Activated CD4-positive, alpha-beta T cell treated with anti-CD3 and anti-CD28 coated beads, Interleukin-2, amount 50 U/mL, for 48 hours (primary cell): ENCODE results near the gene C4orf50.
"Not testable (repeated sequence)": the region's sequence is repeated elsewhere in the genome, so short reads cannot be mapped to it uniquely, and the experiment has no call there.

ENCODE experiments used
- DNase-seq, 2 experiments: peaks; one replicate each; pipeline ENCODE4 v3.0.0-alpha.2; 2020

C4orf50 gene

DNA sequence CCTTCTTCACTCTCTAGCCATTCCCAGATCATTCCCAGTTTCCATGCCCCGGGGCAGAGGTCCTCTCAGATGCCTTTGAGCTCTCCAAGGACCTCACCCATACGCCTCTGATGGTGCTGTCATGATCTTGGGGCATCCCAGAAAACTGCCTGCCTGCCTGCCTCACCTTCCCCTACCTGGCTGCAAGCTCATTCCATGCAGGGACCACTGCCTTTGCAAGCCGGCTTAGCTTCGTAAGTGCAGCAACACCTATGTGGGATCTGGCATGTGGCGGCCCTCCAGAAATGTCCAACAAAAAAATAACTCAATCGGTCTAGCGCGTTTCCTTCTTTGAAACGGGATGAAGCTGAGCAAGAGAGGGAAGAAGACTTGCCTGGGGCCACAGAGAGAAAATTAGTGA lies 53.0 kb downstream of the C4orf50 start:
- DNase-seq = no peak

GRCh38 chr4:5964030-5964429 lies 54.2 kb downstream of the C4orf50 start:
- no peak for DNase-seq

GRCh38 chr4:5963611-5964010 lies 54.6 kb downstream of the C4orf50 start:
- DNase-seq = no peak

GRCh38 chr4:5962416-5962815 lies 55.8 kb downstream of the C4orf50 start:
- no peak for DNase-seq

- no peak for DNase-seq
Observed at GRCh38 chr4:5960252-5960880, 57.9 kb downstream of the C4orf50 start.

DNA sequence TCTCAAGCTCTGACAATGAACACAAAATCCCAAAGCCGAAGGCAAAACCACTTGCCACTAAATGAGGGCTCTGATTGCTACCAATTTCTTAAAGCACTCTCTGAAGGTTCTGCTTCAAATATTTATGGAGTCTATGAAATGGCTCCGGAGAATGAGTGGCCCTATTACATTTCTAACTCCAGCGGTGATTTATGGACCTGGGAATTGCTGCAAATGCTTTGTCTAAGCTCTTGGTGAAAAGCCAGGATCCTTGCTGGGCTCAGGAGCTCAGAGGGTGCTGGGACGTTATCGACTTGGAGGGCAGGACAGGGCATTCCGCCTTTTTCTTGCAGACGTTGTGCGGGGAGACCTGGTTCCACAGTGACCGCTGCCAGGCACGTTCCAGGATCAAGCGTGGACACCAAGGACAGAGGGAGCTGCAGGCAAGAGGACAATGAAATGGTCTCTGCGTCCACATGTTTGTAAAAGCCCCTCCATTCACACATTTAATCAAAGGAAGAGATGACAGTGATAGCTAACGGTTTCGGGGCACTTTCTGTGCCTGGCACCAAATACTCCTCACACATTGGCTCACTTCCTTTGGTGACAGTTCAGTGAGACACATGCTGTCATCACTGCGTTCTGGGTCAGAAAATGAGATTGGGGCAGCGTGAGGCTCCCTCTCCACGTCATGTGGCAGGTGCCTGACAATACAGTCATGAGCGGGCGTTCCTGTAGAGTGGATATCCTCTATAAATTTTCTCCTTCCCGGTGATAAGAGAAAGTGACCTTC lies 58.8 kb downstream of the C4orf50 start:
- DNase-seq = no peak

- DNase-seq = no peak
Observed at GRCh38 chr4:5958199-5958735, 60.0 kb downstream of the C4orf50 start.

GRCh38 chr4:5957076-5957475 lies 61.2 kb downstream of the C4orf50 start:
- DNase-seq = no peak

GRCh38 chr4:5956285-5957021 lies 61.8 kb downstream of the C4orf50 start:
- DNase-seq = no peak

DNA sequence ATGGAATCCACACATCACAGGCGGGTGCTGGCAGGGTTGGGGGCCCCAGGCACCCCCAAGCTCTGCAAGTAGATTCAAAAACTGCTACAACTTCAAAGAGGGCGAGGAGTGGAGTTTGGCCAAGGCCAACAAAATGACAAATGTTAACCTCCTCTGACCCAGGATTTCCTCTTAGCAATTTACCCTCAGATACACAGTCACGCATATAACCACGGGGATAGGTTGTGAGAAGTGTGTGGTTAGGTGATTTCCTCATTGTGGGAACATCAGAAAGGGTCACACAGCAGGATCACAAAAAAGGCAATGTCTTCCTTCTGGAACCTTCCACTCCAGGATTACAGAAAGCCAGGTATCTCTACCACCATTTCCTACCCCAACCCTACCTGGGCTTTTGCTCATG lies 62.4 kb downstream of the C4orf50 start:
- no peak for DNase-seq

DNA sequence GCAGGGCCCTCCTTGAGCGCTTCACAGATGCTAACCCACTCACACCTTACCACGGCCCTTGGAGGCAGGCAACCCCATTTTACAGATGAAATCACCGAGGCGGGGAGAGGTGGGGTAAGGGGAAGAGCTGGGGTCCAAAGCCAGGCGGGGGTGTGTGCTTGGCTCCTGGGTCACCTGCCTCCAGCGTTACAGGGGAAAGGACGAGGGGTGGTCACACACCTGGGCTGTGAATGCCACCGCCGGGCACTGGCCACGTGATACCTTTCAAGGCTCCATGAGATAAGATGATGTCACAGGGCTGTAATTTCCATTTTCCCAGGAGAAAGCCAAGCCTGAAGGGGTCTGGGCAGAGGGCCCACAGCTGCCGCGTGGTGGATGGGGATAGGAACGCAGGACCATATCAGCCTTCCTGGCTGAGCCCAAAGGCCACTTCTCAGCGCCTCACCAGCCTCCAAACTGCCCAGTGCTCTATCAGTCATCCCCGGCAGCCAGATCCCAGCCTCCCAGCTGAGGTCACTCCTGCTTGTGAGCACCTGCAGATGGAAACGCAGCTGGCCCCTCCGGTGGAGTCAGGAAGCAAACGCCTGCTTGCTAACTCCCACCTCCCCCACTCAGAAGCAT lies 62.9 kb downstream of the C4orf50 start:
- DNase-seq = no peak

DNA sequence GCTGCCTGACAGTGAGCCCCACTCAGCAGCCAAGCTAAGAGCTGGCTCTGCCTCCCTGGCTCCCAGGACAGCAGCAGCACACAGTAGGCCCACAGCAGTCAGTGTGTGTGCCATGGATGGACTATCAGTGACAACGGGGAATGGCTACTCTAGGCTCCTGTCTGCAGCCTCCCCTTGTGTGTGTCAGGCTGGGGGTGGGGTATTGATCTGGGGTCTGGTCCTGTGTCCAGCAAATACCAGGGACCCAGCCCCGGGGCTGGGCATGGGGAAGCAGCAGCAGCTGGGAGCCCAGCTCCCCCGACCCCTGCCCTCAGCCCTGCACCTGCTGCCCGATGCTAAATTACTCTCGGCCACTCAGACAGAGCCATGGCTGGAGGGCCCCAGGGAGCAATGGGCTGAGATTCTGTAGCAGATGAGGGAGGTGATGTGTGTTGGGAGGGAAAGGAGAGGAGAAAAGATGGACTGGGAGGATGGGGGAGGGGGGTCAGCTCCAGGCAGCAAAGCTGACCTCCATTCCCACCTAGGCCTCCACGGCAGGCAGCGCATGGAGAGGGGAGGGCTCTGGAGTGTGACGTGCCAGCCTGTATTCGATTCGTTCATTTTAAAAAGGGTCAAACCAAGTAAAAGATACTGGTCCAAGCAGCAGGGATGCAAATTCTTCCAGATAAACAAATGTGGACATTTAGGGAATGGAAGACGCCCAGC lies 64.0 kb downstream of the C4orf50 start:
- DNase-seq = no peak

DNA sequence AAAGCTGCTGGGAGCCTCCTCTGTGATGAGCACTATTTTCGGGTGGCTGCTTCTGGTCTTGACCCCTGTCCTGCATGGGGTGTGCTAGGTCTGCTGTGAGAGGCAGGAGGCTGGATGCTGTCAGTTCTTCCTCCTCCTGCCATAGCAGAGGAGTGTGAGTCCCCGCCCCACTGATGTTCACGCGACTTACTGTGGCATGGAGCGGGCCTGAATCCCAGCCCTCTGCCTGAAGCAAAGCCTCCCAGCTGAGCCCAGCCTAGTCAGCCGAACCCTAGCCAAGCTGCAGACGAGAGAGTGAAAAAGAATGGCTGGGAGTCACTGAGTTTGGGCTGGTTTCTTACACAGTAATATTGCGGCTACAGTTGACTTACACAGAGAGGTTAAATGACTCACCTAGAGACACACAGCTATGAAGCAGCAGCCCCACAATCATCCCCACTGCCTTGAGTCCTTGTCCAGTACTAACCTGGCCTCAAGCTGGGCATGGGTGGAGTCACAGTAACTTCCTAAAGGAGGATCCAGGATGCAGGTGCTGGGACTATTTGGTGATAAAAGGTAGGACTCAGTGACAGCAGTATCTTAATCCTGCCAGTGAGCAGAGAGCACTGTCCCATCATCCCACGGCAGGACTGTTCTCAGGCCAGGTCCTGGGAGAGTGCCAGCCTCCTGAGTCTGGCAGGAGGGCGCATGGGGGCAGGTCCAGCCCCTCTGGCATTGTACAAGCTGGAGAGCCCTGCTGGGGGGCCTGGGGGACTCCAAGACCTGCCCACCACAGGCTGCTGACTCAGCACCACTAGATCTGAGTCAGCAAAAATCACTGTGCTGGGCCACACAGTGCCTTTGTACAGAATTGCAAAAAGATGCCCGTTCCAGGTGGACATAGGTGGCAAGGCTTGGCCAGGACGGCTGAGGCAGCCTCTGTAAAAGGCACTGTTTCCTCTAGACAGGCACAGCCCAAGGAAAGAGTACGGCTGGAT lies 65.0 kb downstream of the C4orf50 start:
- DNase-seq = no peak

- no peak for DNase-seq
Observed at GRCh38 chr4:5952286-5952974, 65.8 kb downstream of the C4orf50 start.

DNA sequence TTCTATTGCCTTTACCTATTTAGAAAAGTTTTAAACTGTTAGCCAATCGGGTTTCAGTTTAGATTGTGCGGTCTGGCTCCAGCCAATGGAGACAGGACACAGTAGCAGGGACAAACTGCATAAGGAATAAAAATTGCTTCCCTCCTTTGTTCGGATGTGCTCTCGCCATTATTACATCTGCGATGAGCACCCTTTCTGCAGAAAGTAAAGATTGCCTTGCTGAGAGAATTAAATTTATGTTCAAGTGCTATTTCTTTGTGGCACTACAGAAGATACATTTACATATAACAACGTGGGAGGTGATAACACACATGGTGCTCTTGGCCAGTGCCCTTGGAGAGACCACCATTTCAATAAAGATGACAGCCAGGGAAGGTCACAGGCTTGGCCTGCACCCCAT lies 71.6 kb downstream of the C4orf50 start:
- DNase-seq = not testable (repeated sequence)

DNA sequence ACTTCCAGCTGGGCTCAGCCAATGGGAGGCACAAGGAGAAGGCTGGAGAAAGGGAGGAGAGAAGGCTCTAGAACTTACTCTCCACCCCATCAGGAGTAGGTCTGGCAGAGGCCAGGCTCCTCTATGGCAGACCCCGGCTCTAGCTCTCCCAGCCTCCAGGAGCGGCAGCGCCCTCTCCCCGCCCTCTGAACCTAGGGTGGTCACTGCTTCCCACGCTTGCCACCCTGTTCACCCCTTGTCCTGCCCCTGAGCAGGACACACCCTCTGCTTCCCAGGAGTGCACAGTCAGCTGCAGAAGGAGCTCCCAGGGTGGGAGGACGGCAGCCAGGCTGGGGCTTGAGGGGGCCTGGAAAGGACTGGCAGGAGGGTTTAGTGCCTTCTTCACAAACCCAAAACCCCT lies 72.3 kb downstream of the C4orf50 start:
- no peak for DNase-seq

- no peak for DNase-seq
Observed at GRCh38 chr4:5945171-5945570, 73.1 kb downstream of the C4orf50 start.

- no peak for DNase-seq
Observed at GRCh38 chr4:5943561-5943960, 74.7 kb downstream of the C4orf50 start.

- no peak for DNase-seq
Observed at GRCh38 chr4:5942947-5943346, 75.3 kb downstream of the C4orf50 start.

DNA sequence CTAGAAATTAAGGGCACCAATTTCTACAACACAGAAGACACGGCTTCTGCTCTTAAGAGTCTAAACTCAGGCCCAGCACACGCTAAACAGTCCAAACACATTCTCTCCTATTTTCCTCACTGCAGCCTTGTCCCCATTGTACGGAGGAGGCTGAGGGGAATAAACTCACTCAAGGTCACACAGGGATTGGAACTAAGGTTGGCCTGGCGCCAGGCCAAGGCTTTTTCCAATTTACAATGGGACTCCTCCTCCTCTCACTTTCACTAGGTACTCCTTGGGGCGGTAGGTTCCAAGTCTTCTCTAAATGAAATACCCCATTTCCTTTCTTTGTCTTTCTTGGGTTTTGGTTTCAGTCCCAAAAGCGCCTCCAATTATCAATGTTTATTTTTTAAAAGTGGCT lies 76.6 kb downstream of the C4orf50 start:
- no peak for DNase-seq
